Spleen (tissue), 7 donors: ENCODE measurements around the gene TCEA2.

Experiments used
- POLR2A ChIP-seq, 3 donors: fragments of 450-650 bp; IDR thresholded peaks; one replicate each; pipeline ENCODE4 v1.5.1; 2017; ENCODE audit warnings: antibody characterized with exemption in 3 of 3, mild to moderate bottlenecking in 1 of 3
- POLR2AphosphoS5 ChIP-seq, 3 donors: sonication (generic); formaldehyde crosslinking; IDR thresholded peaks; one replicate each; pipeline ENCODE4 v1.5.1; 2017; ENCODE audit warnings: antibody characterized with exemption in 3 of 3
- TF ChIP-seq, protein P1 (sequence below), 11 experiments: fragments of 200-600 bp in 7 of 11; fragments of 450-650 bp in 4 of 11; sonication (generic) in 4 of 11; IDR thresholded peaks in 8 of 11; conservative IDR thresholded peaks in 3 of 11; 1 replicate in 7 of 11; 2 replicates in 4 of 11; pipeline versions ENCODE4 v1.4.0 to v1.8.0; 2016 to 2021; ENCODE audit warnings: antibody characterized with exemption in 11 of 11, inconsistent platforms in 4 of 11, mild to moderate bottlenecking in 1 of 11
- donor health status: DM: no; HTN: no; CAD: no; lungs with moderate emphysema.
- donor health status: DM: no; HTN: no; CAD: no.
- donor health status: DM: no; HTN: no; CAD: no.

DNA sequence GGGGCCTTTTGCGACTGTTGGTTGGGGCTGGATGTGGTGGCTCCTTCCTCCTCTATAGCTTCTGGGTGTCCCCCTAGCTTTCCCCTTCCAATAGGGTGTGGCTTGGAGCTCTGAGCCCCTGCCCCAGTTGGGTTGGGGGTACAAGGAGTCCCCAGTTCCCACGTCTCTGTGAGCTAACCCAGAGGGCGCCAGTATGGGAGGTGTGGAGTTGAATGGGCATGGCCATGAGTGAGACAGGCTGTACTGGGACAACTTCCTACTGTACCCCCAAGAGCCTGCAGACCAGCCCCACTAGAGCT lies 25.9 kb upstream of the TCEA2 start:
- TF ChIP-seq, protein P1, sequence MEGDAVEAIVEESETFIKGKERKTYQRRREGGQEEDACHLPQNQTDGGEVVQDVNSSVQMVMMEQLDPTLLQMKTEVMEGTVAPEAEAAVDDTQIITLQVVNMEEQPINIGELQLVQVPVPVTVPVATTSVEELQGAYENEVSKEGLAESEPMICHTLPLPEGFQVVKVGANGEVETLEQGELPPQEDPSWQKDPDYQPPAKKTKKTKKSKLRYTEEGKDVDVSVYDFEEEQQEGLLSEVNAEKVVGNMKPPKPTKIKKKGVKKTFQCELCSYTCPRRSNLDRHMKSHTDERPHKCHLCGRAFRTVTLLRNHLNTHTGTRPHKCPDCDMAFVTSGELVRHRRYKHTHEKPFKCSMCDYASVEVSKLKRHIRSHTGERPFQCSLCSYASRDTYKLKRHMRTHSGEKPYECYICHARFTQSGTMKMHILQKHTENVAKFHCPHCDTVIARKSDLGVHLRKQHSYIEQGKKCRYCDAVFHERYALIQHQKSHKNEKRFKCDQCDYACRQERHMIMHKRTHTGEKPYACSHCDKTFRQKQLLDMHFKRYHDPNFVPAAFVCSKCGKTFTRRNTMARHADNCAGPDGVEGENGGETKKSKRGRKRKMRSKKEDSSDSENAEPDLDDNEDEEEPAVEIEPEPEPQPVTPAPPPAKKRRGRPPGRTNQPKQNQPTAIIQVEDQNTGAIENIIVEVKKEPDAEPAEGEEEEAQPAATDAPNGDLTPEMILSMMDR (IDR thresholded peaks at IDR 0.05 in 8 of 11, conservative IDR thresholded peaks at IDR 0.05 in 3 of 11), result no peak
- TF ChIP-seq POLR2A (IDR thresholded peaks at IDR 0.05) (no peak), POLR2AphosphoS5 (IDR thresholded peaks at IDR 0.05) (no peak)
